Smooth muscle cell (in vitro differentiated cells): ENCODE data around the gene REM2. TPM values are rescaled to one million over a fixed set of nuclear protein-coding genes. Genes with fewer than 3 reads are reported as not detected.

ENCODE experiments used
- DNase-seq: peaks from one replicate; lab custom pipeline; 2025; ENCODE audit not compliant: unreplicated experiment; lab: John Stamatoyannopoulos, UW
- H2AFZ ChIP-seq: fragments of 200-600 bp; sonication (generic); 2 replicates; pipeline ENCODE4 v1.6.0; 2016; ENCODE audit warnings: antibody characterized with exemption, low read depth, mild to moderate bottlenecking
- H3F3A ChIP-seq: fragments of 200-600 bp; sonication (generic); 2 replicates; pipeline ENCODE4 v1.6.0; 2017; ENCODE audit warnings: antibody characterized with exemption, low read depth
- H3K27ac ChIP-seq: fragments of 200-600 bp; sonication (generic); 2 replicates; pipeline ENCODE4 v1.5.1; 2016; ENCODE audit warnings: low read depth, mild to moderate bottlenecking
- H3K27me3 ChIP-seq: fragments of 200-600 bp; sonication (generic); 2 replicates; pipeline ENCODE4 v1.6.1; 2016; ENCODE audit warnings: low read depth, mild to moderate bottlenecking
- H3K36me3 ChIP-seq: fragments of 200-600 bp; sonication (generic); 2 replicates; pipeline ENCODE4 v1.5.1; 2016; ENCODE audit warnings: low read depth
- H3K4me1 ChIP-seq: fragments of 200-600 bp; sonication (generic); 2 replicates; pipeline ENCODE4 v1.5.1; 2016; ENCODE audit warnings: low read depth
- H3K4me2 ChIP-seq: fragments of 200-600 bp; sonication (generic); 2 replicates; pipeline ENCODE4 v1.6.0; 2016; ENCODE audit warnings: mild to moderate bottlenecking
- H3K4me3 ChIP-seq: fragments of 200-600 bp; sonication (generic); 2 replicates; pipeline ENCODE4 v1.5.1; 2016; ENCODE audit warnings: mild to moderate bottlenecking
- H3K79me2 ChIP-seq: fragments of 200-600 bp; sonication (generic); 2 replicates; pipeline ENCODE4 v1.6.0; 2016; ENCODE audit warnings: low read depth, mild to moderate bottlenecking
- H3K9ac ChIP-seq: fragments of 200-600 bp; sonication (generic); 2 replicates; pipeline ENCODE4 v1.6.0; 2016; ENCODE audit warnings: low read depth
- H3K9me3 ChIP-seq: fragments of 200-600 bp; sonication (generic); replicated peaks from 2 replicates; pipeline ENCODE4 v1.5.1; 2016; ENCODE audit warnings: low read depth
- H4K20me1 ChIP-seq: fragments of 200-600 bp; sonication (generic); 2 replicates; pipeline ENCODE4 v1.6.0; 2016; ENCODE audit warnings: low read depth
- CTCF ChIP-seq: fragments of 200-600 bp; sonication (generic); IDR thresholded peaks from 2 replicates; pipeline ENCODE4 v1.5.1; 2017; ENCODE audit warnings: borderline replicate concordance, mild to moderate bottlenecking, antibody characterized with exemption; ENCODE audit not compliant: insufficient read depth, poor library complexity, severe bottlenecking
- WGBS: methylation state at CpG from one replicate; pipeline ENCODE4 v1.1.7; 2016; ENCODE audit warnings: low lambda C conversion rate; 5-methylcytosine and 5-hydroxymethylcytosine counted together
- polyA plus RNA-seq: library from polyadenylated mRNA; unstranded; fragments of >200 nt; fragmentation: Nextera tagmentation; extraction: Ambion mirVana; gene quantifications from 2 replicates; pipeline ENCODE4 v1.2.1, GENCODE V29; 2016
- total RNA-seq: library from RNA; depleted of rRNA; stranded (reverse); fragments of >200 nt; gene quantifications from 2 replicates; pipeline ENCODE4 v1.2.3, GENCODE V29; 2014

REM2 gene
- total and polyA plus RNA-seq, 2 experiments from 2014 or later, result 1.6 to 2.6 TPM

GRCh38 chr14:22893706-22894105, 10.7 kb downstream of the REM2 start:
- no peak overlapping the region for H3K27ac ChIP-seq
- WGBS, result 89% methylated on average over 4 of the region's 4 CpGs
- no peaks in the 10 kb centered on the region for H3K79me2 ChIP-seq
- H3K4me3 ChIP-seq, result no peak overlapping the region
- peaks cover 9% of the 10 kb centered on the region for H3F3A ChIP-seq
- H3K4me1 ChIP-seq, result peaks cover under 1% of the 10 kb centered on the region
- no peaks in the 10 kb centered on the region for H3K27me3 ChIP-seq
- H3K9ac ChIP-seq, result no peak overlapping the region
- no peak overlapping the region for H2AFZ ChIP-seq
- H3K36me3 ChIP-seq, result no peaks in the 10 kb centered on the region
- H3K9me3 ChIP-seq, result no peaks in the 10 kb centered on the region
- DNase-seq, result no peak
- TF ChIP-seq CTCF, result no peak
- H3K4me2 ChIP-seq, result no peak overlapping the region
- H4K20me1 ChIP-seq, result no peaks in the 10 kb centered on the region

DNA sequence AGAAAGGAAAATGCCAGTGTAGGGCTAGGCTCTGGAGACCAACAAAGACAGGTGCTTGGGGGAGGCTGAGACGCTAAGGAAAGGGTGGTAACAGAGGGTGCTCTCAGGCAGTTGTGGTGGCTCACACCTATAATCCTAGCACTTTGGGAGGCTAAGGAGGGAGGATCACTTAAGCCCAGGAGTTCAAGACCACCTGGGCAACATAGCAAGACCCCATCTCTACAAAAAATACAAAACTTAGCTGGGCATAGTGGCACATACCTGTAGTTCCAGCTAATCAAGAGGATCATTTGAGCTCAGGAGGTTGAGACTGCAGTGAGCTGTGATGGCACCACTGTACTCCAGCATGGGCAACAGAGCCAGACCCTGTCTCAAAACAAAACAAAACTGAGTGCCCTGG, 12.4 kb downstream of the REM2 start:
- Histone ChIP-seq H3K4me1 (peaks cover 10% of the 10 kb centered on the region), H4K20me1 (no peaks in the 10 kb centered on the region), H3K27me3 (no peaks in the 10 kb centered on the region), H3K9me3 (no peaks in the 10 kb centered on the region), H3F3A (peaks cover 13% of the 10 kb centered on the region), H3K4me2 (no peak overlapping the region), H3K27ac (no peak overlapping the region), H3K4me3 (no peak overlapping the region), H3K36me3 (no peaks in the 10 kb centered on the region), H2AFZ (no peak overlapping the region), H3K79me2 (no peaks in the 10 kb centered on the region), H3K9ac (no peak overlapping the region)
- TF ChIP-seq CTCF, result no peak
- 94% methylated on average over 1 of the region's 1 CpG for WGBS
- DNase-seq, result no peak

DNA sequence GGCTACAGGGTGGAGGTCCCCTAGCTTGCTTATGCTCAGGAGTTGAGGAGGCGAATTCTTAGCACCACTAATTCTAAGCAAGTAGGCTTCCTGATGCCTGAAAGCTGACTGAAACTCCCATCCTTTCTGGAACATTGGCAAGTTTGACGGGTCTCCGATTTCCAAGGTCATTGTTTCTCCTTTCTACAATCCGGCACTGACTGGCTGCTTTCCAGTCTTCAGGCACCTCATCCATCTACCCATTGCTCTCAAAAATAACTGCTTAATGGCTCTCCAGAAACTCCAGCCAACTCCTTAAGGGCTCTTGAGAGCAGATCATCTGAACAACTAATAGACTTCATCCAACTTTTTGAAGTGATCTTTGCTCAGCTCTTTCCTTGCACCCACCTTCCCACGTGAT, 13.3 kb downstream of the REM2 start:
- no peak for TF ChIP-seq CTCF
- Histone ChIP-seq H3K4me1 (peaks cover 10% of the 10 kb centered on the region), H3K4me2 (no peak overlapping the region), H3F3A (peaks cover 13% of the 10 kb centered on the region), H4K20me1 (no peaks in the 10 kb centered on the region), H3K9ac (no peak overlapping the region), H2AFZ (no peak overlapping the region), H3K36me3 (no peaks in the 10 kb centered on the region), H3K27ac (no peak overlapping the region), H3K79me2 (no peaks in the 10 kb centered on the region), H3K27me3 (no peaks in the 10 kb centered on the region), H3K9me3 (no peaks in the 10 kb centered on the region), H3K4me3 (no peak overlapping the region)
- DNase-seq, result no peak
- WGBS, result 95% methylated on average over 5 of the region's 5 CpGs

DNA sequence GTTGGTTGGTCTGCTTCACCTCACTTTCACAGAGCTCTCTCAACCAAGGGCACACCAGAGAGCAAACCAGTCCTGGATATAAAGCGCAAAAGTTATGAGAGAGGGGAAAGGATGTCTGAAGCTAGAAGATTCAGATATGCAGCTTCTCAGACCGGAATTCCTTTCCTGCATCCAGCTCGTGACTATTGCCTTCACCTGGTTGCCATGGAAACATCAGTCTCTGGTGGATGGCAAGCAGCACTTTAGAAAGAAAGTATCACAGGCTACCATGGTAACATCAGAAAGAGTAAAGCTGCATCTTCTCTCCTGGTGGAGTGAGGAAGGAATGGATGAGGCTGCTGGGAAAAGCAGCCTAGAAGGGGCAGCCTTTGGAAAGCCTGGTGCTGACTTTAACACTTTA, 13.7 kb downstream of the REM2 start:
- Histone ChIP-seq H3K4me2 (no peak overlapping the region), H3K9ac (no peak overlapping the region), H3K9me3 (no peaks in the 10 kb centered on the region), H3K4me1 (peaks cover 10% of the 10 kb centered on the region), H3F3A (peaks cover 13% of the 10 kb centered on the region), H3K27ac (no peak overlapping the region), H4K20me1 (no peaks in the 10 kb centered on the region), H2AFZ (no peak overlapping the region), H3K4me3 (no peak overlapping the region), H3K36me3 (no peaks in the 10 kb centered on the region), H3K79me2 (no peaks in the 10 kb centered on the region), H3K27me3 (no peaks in the 10 kb centered on the region)
- TF ChIP-seq CTCF, result no peak
- WGBS, result 89% methylated on average over 3 of the region's 3 CpGs
- DNase-seq, result no peak
